ENCODE measurements around the gene SOX13.
"Not testable (repeated sequence)": the region's sequence is repeated elsewhere in the genome, so short reads cannot be mapped to it uniquely, and the experiment has no call there.

The SOX13 gene

DNA sequence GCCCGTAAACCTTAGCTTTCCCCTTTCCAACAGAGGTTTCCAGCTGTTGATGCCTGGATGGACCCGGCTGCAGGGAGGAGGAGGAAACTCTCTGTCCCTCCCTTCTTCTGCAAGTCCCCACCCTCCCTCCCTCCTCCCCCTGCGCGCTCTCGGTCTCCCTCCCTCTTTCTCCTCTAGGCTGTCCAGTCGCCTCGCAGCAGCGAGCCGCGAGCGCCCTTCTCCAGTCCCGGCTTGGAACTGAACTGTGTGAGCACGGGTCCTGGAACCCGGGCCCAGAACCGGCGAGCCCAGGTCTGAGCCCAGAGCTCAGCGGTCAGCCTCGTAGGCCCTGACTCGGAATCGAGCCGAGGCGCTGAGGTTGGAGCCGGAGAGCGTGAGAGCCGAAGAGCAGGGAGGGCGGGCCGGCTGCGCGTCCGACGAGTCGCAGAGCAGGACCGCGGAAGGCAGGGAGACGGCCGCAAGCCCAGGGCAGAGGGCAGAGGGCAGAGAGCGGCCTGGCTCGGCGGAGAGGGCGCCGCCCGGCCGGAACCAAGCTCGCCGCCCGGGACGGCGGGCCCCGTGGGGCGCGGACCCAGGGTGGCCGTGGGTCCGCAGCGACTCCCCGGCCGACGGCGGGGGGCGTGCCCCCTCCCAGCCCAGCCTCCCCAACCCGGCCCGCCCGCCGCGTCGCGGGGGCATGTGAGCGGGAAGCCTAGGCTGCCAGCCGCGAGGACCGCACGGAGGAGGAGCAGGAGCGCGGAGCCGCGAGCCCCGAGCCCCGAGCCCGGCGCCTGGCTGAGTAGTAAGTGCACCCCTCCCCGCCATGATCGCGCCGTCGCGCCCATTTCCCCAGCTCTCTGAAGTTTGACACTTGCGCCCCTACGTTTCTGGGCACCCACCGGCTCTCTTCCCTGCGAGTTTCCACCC lies at the start of gene SOX13:
SOX13 (plus strand) TSS at position 185 of the 906 bp plus-strand sequence. CDS start 39,801 bp downstream, outside the sequence.
- DNase-seq = no peak

DNA sequence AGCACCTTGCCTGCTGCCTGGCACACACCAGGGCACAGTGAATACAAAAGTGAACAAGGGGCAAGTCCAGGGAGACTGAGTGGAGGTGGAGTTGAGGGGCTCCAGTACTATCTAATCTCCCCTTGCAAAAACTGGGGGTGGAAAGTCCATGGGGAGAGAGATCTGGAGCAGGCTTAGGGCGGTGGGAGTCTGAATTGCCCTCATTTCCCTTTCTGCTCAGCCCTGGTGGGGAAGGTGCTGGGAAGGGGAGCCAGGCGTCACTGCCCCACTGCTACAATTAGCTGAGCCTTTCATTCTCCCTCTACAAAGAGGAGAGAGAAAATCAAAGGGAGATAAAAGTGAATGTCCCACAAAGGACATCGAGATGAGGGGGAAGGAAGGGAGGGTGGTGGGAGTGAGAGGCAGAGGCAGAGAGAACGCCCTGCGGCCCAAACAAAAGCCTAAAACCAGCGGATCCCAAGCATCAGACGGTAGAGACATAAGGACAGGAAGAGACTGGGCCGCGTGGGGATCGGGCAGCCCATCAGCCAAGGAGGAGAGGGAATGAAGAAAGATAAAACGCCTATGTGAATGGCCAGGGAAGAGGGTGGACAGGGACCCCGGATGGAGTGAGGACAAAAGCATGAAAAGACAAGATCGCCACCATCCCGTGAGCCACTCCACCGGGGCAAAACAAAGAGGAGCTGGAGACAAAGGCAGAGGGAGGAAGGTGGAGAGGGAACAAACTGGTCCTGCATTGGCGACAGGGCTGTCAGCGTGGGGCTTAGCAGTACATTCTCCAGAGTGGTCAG lies 46.8 kb upstream of the SOX13 start:
- no peak for DNase-seq

DNA sequence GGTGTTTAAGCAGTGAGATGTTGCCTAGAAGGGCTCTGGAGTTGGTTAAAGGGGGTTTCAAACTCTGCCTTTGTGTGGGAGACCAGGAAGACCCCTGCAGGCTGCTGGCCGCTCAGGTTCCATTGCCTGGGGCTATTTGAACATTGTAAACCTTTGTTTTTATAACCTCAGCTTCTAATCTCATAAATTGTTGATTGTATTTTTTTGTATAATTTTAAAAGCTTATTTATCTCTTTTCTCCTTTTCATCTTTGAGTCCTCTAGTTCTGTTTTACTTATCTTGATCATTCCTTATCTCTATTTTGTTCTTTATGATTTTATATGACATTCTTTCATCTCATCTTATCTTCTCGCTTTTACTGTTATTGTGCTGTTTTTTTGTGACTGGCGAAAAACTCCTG lies 45.5 kb upstream of the SOX13 start:
- no peak for DNase-seq

DNA sequence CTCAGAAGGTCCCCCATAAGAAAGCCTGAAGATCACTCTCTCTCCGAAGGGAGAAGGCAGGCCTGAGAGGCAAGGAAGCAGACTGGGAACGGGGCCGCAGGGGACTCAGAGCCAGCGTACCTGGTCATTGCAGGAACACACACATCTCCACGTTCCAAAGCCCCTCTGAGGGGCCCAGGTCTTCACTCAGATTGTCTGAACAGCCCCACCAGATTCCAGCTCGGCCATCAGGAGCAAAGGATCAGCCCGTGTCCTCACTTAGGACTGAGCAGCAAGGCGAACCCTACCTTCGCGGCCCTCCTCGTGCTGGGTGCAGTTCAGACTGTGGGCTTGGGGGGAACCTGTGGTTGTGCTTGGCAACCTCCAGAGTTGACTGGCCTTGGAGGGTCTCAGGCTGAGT lies 43.9 kb upstream of the SOX13 start:
- no peak for DNase-seq

DNA sequence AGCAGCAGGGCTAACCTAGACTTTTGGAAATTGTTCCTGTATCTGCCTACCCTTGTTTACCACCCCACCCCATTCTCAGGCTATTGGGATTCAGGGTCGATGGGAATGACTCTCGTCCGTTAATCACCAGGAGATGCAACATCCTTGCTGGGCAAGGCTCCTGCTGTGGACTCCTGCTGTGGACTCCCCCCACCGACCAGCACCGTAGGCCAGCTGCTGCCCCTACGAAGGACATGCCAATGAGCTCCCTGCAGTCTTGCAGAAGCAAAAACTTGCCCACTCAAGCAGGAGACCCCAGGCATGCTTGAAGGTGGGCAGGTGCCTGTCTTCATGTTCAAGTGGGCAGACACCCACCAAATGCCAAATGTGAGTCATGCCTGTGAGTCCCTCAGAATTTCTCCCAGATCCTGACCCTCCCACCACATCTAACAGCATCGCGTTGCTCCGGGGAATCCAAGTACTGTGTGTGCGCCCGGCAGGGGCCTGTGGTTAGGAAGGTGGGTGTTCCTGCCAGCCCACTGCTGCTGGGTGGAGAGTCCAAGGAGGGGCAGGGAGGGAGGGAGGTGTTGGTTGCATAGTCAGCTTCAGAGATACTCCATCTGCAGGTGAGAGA lies 41.7 kb upstream of the SOX13 start:
- no peak for DNase-seq

DNA sequence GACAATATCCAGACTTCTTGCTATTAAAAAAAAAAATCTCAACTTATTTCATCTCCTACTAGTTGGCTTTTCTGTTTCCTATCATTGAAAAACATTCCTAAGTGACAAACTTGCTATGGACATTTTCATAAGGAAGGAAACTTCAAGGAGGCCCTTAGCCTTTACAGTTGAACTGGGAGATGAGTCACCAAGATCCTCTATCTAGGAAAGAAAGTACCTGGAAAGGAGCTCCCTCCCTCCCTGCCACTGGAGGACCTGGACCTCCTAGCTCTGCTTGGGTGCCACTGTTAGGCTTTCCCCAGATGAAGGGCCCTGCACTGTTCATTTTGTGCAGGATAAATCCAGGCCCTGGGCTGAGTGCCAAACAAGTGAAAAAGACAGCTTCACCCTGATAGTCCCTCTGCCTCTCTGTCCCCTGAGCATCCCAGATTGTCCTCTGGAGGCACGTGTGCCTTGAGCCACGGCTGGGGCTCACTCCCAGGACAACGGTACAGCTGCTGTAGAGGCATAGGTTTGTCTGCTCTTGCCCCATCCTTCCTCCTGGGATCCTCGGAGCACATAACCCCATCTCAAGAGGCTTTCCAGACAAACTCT lies 40.2 kb upstream of the SOX13 start:
- no peak for DNase-seq

DNA sequence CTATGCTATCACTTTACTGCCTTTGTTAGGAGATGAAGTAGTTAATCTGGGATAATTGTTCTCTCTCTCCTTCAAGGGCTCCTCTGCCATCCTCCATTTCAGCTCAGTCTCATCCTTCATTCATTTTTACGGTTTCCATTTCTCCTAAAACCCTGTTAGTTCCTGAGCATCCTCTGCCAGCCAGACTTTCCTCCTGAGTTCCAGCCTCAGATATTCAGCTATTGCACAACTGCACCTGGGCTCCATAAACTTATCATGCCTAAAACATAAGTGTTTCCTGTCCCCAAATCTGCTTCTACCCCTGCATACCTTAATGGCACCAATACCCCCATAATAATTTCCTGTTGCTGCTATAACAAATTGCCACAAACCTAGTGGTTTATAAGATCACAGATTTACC lies 39.6 kb upstream of the SOX13 start:
- no peak for DNase-seq

DNA sequence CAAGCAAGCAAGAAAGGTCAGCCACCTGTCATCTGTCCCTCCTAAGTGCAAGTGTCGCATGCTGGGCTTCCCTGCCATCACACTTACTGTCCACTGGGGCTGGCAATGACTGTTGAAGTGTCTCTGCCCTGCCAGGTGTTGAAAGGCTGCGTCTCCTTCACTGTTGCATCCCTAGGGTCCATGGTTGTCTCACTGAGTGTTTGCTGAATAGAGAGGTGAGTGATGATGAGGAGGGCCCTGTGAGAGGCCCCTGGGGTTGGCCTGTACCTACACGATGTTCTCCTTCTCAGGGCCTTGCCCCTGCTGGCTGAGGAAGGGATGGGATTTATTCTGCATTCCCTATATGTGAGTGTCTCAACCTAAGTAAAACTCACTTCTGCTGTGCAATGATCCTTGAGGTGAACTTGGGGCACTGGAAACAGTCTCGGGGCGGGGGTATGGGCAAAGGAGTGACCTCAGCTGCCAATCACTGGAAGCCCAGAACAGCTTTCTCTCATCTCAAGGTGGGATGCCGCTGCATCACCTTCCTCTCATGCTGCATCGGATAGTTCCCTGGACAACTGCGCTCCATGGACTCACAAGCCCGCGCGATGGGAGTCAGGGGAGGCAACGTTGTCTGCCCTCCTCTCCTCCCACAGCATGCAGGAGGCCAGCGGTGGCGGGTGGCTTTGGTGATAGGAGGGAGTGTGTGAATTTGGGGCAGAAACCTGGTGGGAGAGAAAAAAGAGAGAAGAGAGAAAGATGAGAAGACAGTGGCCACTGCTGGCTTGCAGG lies 35.8 kb upstream of the SOX13 start:
- no peak for DNase-seq

DNA sequence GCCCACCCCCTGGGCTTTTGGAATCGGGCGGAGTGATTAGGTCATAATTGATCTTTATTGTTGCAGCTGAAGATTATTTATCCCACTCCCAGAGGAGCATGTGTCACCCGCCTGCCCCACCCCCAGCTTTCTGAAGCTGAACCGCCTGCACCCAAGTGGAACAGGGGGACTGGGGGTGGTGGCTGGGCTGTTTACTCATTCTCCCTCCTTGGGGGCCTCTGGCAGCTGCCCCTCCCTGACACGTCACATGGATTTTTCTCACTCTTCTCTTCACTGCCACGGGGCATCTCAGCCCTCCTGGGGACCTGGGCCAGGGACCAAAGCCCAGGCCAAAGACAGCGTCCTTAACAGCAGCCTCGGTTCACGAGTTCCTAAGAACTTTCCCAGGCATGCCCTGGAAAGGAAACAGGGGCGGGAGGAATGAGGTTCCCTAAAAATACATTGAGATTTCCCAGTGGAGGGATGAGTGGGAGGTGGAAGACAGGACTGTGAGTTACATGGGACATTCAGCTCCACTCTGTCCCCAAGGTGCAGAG lies 31.6 kb upstream of the SOX13 start:
- no peak for DNase-seq

DNA sequence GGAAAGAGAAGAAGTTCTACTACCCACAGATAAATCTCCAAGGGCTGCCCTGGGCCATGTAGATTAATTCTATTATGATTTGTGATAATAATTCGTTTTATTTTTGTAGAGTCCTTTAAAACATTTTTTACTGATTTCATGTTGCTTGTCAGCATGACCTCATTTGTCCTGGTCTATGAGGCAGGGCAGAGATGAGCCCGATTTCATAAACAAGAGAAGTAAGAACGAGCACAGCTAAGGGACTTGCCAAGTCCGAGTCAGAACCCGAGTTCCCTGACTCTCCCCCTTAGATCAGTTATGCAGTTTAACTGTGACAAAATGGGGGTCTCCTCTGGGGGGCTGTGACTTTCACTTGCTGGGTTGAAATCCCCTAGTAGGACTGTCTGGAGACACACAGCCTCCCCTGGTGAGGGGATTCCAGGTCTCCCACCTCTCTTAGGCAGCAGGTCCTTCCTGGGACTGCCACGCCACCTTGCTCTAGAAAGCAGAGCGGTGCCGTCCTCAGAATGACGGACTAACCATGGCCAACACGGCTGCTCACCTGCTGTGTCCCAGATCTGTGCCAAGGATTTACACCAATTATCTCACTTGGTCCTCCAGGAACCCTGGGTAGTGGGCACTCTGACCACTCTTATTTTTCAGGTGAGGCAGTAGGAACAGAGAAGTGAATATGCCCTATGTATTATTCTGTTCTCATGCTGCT lies 31.0 kb upstream of the SOX13 start:
- no peak for DNase-seq

DNA sequence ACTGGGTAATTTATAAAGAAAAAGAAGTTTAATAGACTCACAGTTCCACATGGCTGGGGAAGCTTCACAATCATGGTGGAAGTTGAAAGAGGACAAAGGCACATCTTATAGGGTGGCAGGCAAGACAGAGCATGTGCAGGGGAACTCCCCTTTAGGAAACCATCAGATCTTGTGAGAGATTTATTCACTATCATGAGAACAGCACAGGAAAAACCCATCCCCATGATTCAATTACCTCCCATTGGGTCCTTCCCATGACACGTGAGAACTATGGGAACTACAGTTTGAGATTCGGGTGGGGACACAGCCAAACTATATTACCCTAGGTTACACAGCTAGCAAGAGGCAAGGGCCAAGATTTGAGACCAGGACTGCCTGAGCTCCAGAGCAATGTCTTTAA lies 30.4 kb upstream of the SOX13 start:
- no peak for DNase-seq

DNA sequence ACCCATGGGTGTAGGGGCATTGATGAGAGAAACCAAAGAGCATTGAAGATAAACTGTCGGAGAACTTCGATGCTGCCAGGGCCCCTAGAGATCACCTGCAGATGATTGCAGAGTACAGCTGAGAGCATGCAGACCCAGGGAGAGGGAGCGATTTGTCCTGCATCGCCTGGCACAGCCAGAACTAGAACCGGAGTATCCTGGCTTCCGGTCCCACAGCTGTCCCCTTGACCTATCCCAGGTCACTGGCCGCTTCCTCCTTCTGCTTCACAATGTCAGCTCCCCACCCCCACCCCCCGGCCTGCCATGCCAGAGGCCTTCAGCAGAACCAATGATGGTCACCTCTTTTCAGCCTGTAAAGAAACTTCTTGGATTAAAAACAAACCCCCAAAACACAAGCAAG lies 29.2 kb upstream of the SOX13 start:
- DNase-seq = no peak

DNA sequence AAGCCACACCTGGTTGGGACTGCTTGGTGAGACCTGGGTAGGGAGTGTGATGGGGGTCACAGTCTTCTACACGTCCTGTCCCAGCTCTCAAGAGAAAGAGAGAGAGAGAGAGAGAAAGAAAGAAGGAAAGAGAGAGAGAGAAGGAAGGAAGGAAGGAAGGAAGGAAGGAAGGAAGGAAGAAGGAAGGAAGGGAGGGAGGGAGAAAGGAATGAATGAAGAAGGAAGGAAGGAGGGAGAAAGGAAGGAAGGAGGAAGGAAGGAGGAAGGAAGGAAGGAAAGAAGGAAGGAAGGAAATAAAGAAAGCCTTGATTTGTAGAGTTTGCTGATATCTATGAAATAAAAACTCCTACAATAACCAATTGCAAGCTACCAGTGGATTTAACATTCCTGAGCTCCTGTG lies 28.5 kb upstream of the SOX13 start:
- no peak for DNase-seq

DNA sequence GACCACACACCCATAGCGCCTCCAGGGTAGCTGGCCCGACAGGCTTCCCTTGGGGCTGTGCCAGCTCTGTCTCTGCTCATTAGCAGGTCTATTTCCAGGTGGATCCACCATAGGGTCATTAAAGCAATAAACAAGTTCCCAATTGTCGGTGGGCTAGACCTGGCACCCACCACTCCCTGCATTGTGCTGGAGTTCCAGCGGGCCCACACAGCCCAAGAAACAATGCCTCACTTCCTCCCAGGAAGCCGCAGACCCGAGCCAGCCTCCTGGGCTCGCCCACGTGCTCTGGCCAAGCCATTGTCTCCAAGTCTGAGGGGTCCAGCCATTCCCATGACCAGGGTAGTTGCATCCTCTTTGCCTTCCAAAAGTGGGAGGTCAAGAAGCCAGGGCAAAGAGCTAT lies 27.5 kb upstream of the SOX13 start:
- no peak for DNase-seq

DNA sequence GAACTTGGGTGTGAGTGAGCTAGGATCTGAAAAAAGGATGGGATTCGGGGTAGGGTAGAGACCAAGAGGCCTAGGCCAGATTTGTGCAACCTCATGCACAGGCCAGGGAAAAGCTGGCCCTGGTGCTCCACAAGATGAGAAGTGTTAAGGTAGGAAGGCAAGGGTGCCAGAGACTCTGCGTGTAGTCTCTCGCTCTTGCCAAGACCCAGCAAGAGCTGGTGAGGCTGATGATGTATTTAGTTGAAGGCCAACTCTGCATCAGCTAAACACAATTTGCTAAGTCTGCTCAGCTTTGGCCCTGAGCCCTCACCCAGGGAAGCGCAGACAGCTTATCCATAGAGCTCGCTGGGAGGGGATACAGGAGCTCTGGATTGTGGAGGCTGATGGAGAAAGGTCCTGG lies 26.6 kb upstream of the SOX13 start:
- DNase-seq = no peak

DNA sequence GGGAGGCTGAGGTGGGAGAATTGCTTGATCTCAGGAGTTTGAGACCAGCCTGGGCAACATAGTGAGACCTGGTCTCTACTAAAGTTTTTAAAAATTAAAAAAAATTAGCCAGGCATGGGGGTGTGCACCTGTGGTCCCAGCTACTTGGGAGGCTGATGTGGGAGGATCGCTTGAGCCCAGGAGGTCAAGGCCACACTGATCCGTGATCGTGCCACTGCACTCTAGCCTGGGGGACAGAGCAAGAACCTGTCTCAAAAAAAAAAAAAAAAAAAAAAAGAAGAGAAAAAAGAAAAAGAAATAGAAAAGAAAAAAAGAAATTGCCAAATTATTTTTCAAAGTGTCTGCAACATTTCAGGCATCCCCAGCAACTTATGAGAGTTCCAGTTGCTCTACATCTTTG lies 24.1 kb upstream of the SOX13 start:
- not testable (repeated sequence) for DNase-seq

DNA sequence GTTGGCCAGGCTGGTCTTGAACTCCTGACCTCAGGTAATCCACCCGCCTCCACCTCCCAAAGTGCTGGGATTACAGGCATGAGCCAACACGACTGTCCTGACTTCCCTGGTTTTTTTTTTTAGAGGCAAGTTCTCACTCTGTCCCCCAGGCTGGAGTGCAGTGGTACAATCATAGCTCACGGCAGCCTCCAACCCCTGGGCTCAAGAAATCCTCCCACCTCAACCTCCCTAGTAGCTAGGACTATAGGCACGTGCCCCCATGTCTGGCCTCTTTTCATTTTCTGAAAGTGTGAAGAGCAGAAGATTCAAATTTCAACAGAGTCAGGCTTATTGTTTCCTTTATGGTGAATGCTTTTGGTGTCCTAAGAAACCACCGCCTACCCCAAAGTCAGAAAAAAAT lies 21.7 kb upstream of the SOX13 start:
- no peak for DNase-seq

DNA sequence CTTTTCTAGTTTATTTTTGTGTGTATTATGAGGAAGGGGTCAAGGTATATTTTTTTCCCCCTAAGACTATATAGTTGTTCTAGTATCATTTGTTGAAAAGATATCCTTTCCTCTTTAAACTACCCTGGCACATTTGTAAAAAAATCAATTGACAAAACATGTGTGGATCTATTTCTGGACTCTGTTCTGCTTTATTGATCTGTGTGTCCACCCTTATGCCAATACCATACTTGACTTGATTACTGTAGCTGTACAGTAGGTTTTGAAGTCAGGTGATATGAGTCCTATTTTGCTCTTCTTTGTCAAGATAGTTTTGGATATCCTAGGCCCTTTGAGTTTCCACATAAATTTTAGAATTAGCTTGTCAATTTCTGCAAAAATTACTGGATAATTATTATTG lies 21.2 kb upstream of the SOX13 start:
- DNase-seq = no peak

DNA sequence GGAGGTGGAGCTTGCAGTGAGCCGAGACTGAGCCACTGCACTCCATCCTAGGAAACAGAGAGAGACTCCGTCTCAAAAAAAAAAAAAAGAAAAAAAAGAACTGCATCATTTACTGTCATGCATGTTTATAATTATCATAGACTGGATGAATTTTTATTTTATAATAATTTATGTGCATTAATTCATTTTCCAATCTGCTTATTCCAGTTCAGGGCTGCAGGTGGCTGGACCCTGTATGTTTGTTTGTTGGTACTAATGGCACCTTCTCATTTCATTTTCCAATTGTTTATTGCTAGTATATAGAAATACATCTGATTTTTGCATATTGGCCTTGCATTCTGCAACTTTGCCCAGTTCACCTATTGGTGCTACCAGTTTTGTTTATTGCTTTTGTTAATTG lies 19.0 kb upstream of the SOX13 start:
- DNase-seq = no peak

DNA sequence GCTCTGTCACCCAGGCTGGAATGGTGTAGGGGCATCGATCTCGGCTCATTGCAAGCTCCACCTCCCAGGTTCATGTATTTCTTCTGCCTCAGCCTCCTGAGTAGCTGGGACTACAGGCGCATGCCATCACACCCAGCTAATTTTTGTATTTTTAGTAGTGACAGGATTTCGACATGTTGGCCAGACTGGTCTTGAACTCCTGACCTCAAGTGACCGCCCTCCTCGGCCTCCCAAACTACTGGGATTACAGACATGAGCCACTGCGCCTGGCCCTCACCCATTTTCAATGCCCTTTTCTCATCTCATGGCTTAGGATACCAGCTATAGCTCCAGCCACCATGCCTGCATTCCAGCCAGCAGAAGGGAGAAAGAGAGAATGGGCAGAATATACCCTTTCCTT lies 12.9 kb upstream of the SOX13 start:
- no peak for DNase-seq

DNA sequence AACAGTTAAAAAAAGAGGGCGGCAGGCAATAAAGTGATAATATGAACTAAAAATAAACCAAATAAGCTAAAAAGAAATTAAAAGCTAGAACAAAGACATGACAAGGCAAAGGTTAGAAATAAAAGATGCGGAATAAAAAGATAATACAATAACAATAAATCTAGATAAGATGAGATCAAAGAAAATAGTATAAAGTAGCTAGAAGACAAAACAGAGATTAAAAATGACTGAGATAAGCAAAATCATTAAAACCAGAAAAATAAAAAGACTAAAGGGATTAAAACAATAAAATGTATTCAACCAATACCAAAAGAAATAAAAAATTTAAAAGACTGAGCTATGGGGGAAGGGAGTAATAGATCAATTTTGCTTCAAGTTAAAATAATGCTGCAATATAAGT lies 10.8 kb upstream of the SOX13 start:
- no peak for DNase-seq
